Suprapubic skin (tissue), 4 donors: Measurements from ENCODE around the gene ZFAND3.

ENCODE experiments used
- CTCF ChIP-seq, 2 donors: fragments of 200-600 bp in 1 of 2; fragments of 450-650 bp in 1 of 2; sonication (generic) in 1 of 2; IDR thresholded peaks; one replicate each; pipeline ENCODE4 v1.5.1; 2016 to 2019; ENCODE audit warnings: antibody characterized with exemption in 2 of 2, mild to moderate bottlenecking in 1 of 2, moderate library complexity in 1 of 2
- POLR2A ChIP-seq, 2 donors: fragments of 450-650 bp; IDR thresholded peaks; one replicate each; pipeline ENCODE4 v1.6.1; 2017; ENCODE audit warnings: antibody characterized with exemption in 2 of 2, mild to moderate bottlenecking in 2 of 2, moderate library complexity in 2 of 2
- POLR2AphosphoS5 ChIP-seq, 3 donors: sonication (generic); formaldehyde crosslinking; IDR thresholded peaks; one replicate each; pipeline ENCODE4 v1.6.1; 2017; ENCODE audit warnings: antibody characterized with exemption in 3 of 3

GRCh38 chr6:37988696-37989095, 169.2 kb downstream of the ZFAND3 start:
- no peak for TF ChIP-seq CTCF (IDR thresholded peaks at IDR 0.05)
- TF ChIP-seq POLR2A (IDR thresholded peaks at IDR 0.05), result no peak
- no peak for TF ChIP-seq POLR2AphosphoS5 (IDR thresholded peaks at IDR 0.05)
